ENCODE results near the gene CRB3.

DNA sequence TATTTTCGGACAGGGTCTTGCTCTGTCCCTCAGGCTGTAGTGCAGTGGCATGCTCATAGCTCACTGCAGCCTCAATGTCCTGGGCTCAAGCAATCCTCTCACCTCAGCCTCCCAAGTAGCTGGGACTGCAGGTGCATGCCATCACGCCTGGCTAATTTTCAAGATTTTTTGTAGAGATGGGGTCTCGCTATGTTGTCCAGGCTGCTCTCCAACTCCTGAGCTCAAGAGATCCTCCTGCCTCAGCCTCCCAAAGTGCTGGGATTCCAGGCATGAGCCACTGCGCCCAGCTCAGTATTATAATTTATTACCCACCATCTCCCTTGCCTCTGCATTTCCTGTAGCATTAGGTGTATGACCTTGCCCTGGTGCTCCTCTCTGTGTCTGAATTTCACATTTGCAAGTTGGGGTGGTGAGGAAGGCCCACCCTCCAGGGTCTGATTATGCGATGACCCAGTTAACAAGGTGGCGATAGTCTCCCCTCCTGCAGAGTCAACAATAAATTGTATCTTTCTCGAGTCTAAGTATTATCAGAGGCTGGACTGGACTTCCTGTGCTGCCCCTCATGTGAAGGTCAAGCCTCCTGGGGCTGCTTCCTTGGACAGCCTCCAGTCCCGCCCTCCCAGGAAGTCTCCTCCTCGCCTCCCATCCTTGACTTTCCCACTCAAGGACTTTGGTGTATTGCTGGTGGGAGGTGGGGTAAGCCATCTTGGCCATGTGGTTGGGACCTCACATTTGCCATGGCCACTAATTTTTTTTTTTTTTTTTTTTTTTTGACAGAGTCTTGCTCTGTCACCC, 39.5 kb downstream of the CRB3 start:
- TF ChIP-seq POLR2A (IDR thresholded peaks at IDR 0.05; ENCODE audit: insufficient read depth in 1 of 2, low read depth in 2 of 2, low read length in 2 of 2), result no peak
- no peak for TF ChIP-seq KLF6 (CRISPR knock-in tag; IDR thresholded peaks at IDR 0.05)
- no peak for TF ChIP-seq CTCF (CRISPR knock-in tag; IDR thresholded peaks at IDR 0.05)
- TF ChIP-seq MYNN (CRISPR knock-in tag; IDR thresholded peaks at IDR 0.05; ENCODE audit: low read depth), result no peak
- TF ChIP-seq HDAC1 (CRISPR knock-in tag; IDR thresholded peaks at IDR 0.05), result no peak
- TF ChIP-seq ZNF274 (CRISPR knock-in tag; IDR thresholded peaks at IDR 0.05), result no peak

Data from HepG2 (cell line).